HL-60 (cell line): ENCODE data around the gene ARFGEF3.

Experiments used
- GABPA ChIP-seq: IDR thresholded peaks from 2 replicates; pipeline ENCODE4 v1.6.1; 2012; ENCODE audit warnings: low read depth
- POLR2AphosphoS5 ChIP-seq: IDR thresholded peaks from 2 replicates; pipeline ENCODE4 v1.6.1; 2012; ENCODE audit warnings: low read depth
- REST ChIP-seq: IDR thresholded peaks from 2 replicates; pipeline ENCODE4 v1.6.1; 2012; ENCODE audit warnings: low read depth; ENCODE audit not compliant: insufficient replicate concordance
- SPI1 ChIP-seq: IDR thresholded peaks from 2 replicates; pipeline ENCODE4 v1.6.1; 2012; ENCODE audit warnings: low read depth, mild to moderate bottlenecking, borderline replicate concordance
- TF ChIP-seq, protein P1 (sequence below): IDR thresholded peaks from one replicate; pipeline ENCODE4 v1.5.1; 2011; ENCODE audit warnings: low read length, control low read depth, inconsistent platforms; ENCODE audit not compliant: insufficient read depth

- TF ChIP-seq, protein P1, sequence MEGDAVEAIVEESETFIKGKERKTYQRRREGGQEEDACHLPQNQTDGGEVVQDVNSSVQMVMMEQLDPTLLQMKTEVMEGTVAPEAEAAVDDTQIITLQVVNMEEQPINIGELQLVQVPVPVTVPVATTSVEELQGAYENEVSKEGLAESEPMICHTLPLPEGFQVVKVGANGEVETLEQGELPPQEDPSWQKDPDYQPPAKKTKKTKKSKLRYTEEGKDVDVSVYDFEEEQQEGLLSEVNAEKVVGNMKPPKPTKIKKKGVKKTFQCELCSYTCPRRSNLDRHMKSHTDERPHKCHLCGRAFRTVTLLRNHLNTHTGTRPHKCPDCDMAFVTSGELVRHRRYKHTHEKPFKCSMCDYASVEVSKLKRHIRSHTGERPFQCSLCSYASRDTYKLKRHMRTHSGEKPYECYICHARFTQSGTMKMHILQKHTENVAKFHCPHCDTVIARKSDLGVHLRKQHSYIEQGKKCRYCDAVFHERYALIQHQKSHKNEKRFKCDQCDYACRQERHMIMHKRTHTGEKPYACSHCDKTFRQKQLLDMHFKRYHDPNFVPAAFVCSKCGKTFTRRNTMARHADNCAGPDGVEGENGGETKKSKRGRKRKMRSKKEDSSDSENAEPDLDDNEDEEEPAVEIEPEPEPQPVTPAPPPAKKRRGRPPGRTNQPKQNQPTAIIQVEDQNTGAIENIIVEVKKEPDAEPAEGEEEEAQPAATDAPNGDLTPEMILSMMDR, result no peak
- no peak for TF ChIP-seq REST
- no peak for TF ChIP-seq GABPA
- TF ChIP-seq POLR2AphosphoS5, result no peak
- TF ChIP-seq SPI1, result no peak
These were observed 226.0 kb downstream of the ARFGEF3 start for GRCh38 chr6:138387577-138388368.
